ENCODE data around the gene EWSR1.
"Not testable (repeated sequence)": the region's sequence is repeated elsewhere in the genome, so short reads cannot be mapped to it uniquely, and the experiment has no call there.

EWSR1 gene

GRCh38 chr22:29339381-29340235 lies 71.5 kb downstream of the EWSR1 start:
- DNase-seq = no peak

GRCh38 chr22:29340566-29340965 lies 72.5 kb downstream of the EWSR1 start:
- no peak for DNase-seq

- no peak for DNase-seq
Observed at GRCh38 chr22:29341056-29341848, 73.2 kb downstream of the EWSR1 start.

GRCh38 chr22:29341849-29342127 lies 73.7 kb downstream of the EWSR1 start:
- DNase-seq = no peak

- DNase-seq = no peak
Observed at GRCh38 chr22:29342177-29342576, 74.1 kb downstream of the EWSR1 start.

GRCh38 chr22:29342577-29343312 lies 74.7 kb downstream of the EWSR1 start:
- no peak for DNase-seq

- DNase-seq = no peak
Observed at GRCh38 chr22:29343313-29343805, 75.3 kb downstream of the EWSR1 start.

- no peak for DNase-seq
Observed at GRCh38 chr22:29344137-29344536, 76.1 kb downstream of the EWSR1 start.

GRCh38 chr22:29344889-29345288 lies 76.8 kb downstream of the EWSR1 start:
- DNase-seq = not testable (repeated sequence)

GRCh38 chr22:29345932-29346331 lies 77.9 kb downstream of the EWSR1 start:
- DNase-seq = no peak

GRCh38 chr22:29346659-29347058 lies 78.6 kb downstream of the EWSR1 start:
- DNase-seq = no peak

- no peak for DNase-seq
Observed at GRCh38 chr22:29348041-29348440, 80.0 kb downstream of the EWSR1 start.

- no peak for DNase-seq
Observed at GRCh38 chr22:29348956-29349355, 80.9 kb downstream of the EWSR1 start.

Data from NCI-H1436 (cell line).